Measurements from ENCODE around the gene TJP3. TPM values are rescaled to one million over a fixed set of nuclear protein-coding genes. Genes with fewer than 3 reads are reported as not detected.

TJP3 gene, protein sequence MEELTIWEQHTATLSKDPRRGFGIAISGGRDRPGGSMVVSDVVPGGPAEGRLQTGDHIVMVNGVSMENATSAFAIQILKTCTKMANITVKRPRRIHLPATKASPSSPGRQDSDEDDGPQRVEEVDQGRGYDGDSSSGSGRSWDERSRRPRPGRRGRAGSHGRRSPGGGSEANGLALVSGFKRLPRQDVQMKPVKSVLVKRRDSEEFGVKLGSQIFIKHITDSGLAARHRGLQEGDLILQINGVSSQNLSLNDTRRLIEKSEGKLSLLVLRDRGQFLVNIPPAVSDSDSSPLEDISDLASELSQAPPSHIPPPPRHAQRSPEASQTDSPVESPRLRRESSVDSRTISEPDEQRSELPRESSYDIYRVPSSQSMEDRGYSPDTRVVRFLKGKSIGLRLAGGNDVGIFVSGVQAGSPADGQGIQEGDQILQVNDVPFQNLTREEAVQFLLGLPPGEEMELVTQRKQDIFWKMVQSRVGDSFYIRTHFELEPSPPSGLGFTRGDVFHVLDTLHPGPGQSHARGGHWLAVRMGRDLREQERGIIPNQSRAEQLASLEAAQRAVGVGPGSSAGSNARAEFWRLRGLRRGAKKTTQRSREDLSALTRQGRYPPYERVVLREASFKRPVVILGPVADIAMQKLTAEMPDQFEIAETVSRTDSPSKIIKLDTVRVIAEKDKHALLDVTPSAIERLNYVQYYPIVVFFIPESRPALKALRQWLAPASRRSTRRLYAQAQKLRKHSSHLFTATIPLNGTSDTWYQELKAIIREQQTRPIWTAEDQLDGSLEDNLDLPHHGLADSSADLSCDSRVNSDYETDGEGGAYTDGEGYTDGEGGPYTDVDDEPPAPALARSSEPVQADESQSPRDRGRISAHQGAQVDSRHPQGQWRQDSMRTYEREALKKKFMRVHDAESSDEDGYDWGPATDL
- total RNA-seq, result 1.2 TPM

DNA sequence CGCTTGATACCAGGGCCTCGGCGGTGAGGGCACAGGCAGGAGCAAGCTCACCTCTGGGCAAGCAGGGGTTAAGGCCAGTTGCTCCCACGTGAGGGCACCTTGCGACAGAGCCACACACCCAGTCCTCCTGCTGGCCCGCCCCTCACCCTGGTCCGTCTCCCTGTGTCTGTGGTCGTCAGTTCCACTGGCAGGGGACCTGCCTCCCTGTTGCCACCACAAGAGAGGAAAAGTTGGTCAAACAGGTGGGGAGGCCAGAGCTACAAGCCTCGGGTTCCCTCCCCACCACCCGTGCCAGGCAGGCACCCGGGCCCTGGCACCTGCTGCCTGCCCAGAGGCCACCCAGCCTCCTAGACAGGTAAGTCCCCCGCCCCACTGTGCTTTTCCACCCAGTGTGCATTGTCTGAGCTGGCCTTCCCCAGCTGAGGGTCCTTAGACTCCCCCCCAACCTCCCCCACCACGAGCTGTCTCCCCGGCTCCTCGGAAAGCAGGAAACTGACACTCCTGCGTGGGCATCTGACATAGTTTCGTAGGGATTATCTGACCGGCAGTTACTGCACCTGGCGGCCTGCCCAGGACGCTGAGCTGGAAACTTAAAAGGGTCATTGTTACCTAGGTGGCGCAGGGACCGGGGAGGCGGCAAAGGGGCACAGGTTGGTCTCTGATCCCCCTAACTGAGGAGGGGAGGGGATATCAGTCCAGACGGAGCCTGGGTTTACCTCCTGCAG is at the start of gene TJP3:
TSS of gene TJP3 (plus strand) at position 178 of the 725 bp plus-strand sequence. CDS start 20,049 bp downstream, outside the sequence.

DNA sequence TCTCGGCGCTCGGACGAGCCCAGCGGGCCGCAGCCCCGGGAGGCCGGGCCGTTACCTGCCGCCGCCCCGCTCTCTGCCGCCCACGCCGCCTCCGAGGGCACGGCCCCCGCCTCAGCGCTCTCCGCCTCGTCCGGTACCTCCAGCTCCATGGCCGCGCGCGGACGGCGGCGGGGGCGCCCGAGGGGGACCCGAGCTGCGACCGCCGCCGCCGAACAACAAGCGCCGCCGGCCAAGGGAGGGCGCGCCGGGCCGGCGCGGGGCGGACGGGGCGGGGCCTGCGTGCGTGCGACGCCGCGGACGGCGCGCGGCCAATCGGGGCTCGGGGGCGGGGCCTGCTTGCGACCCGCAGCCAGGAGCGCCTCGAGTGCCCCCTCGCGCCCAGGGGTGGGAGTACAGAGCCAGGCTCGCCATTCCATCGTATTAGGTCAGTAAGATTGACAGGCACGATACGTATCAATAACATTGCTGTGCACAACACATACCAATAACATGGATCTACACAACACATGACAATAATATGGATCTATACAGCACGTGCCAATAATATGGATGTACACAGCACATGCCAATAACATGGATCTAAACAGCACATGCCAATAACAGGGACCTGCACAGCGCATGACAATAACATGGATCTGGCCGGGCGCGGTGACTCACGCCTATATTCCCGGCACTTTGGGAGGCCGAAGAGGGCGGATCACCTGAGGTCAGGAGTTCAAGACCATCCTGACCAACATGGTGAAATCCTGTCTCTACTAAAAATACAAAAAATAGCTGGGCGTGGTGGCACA is 7.7 kb upstream of the TJP3 start, which contains the start of gene PIP5K1C:
TSS of gene PIP5K1C (minus strand) at position 227 of the 791 bp plus-strand sequence. CDS start at position 149, 78 bp downstream.

DNA sequence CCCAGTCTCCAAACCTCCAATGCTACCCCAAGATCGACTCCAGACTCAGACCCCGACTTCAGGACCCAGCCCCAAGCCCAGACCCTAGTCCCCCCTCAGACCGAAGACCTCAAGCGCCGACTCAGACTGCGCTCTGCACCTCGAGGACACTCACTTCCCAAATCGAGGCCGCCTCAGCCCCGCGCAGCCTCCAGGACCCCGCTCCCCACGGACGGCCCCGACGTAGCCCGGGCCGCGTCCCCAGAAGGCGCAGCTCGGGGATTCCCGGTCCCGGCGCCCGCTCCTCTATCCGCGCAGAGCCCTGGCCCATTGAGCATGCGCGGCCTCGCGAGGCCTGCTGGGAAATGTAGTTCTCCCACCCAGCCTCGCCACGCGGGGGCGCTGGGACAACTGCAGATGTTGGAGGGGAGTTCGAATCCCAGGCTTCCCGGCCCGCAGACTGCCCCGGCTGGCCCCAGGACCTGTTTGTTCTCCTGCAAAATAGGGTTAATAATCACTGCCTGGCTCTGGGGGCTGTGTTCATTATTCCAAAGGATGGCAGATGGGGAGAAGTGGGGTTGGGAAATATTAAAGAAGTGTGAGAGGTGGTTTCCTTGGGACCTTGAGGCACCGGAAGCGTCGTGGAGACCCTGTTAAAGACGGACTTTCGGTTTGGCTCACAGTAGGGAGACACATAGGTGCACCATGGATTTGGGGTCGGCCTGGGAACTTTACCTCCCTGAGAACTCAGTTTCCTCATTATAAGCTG is 53.4 kb downstream of the TJP3 start, which contains the start of gene APBA3:
TSS of gene APBA3 (minus strand) at position 311 of the 748 bp plus-strand sequence. CDS start 1,428 bp downstream, outside the sequence.

DNA sequence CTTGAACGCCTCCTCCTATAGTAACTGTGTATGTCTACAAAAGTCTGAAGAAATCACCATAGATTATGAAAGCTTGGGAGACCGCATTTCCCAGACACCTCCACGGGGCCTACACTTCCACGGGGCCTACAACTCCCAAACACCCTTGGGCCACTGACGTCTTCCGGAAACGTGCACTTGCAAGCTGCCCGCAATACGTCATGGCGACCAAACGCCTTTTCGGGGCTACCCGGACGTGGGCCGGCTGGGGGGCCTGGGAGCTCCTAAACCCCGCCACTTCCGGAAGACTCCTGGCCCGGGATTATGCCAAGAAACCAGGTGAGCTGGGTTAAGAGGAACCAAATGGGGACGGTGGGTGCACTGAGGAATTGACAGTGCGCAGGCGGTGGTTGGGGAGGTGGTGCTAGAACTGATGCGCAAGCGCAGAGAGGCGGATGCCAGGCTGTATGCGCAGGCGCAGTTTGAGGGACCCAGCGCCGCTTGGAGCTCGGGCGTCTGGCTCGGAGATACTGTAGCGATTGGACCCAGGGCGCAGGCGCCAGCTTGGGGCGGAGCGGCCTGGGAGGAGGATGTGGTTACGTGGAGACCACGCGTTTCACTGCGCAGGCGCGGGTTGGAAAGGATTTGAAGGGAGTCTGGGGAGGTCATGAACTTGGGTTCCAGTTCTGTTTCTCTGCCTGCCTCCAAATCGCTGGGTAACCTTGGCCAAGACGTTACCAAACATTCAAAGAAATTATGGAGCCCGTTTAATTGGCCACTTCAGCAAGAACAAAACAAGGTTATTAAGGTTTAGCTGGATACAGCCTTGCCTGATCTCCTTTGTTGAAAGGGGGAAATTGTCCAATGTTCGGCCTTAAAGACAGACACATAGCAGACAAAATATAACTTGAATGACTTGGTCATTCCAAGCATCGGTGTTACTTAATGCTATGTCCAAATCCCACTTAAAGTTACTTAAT is 54.6 kb downstream of the TJP3 start, which contains the start of gene MRPL54:
TSS of gene MRPL54 (plus strand) at position 182 of the 959 bp plus-strand sequence. CDS start at position 201, 19 bp downstream.

DNA sequence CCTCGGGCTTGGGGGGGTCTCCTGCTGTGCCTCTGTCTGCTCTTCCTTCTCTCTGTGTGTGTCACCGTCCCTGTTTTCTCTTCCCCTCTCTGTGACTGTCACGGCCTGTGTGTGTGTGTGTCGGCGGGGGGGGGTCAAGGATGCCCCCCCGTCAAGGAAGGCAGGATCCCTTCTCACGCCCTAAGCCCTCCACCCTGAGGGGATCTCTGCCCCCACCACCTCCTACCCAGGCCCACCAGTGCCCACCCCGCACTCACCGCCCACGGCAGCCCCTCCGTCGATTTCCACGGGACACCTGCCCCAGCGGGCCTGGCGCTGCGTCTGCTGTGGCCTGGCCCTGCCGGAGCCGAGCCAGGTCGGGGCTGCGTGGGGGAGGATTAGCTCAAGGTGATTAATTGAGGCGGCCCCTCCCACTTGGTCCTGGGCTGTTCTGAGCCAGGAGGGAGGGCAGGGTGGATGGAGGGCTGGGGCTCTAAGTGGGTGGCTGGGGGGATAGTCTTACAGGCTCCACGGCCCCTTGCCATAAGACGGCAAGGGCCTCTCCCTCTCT is 63.8 kb downstream of the TJP3 start, which contains the start of gene RAX2:
TSS of gene RAX2 (minus strand) at position 323 of the 550 bp plus-strand sequence. CDS start 486 bp downstream, outside the sequence.

DNA sequence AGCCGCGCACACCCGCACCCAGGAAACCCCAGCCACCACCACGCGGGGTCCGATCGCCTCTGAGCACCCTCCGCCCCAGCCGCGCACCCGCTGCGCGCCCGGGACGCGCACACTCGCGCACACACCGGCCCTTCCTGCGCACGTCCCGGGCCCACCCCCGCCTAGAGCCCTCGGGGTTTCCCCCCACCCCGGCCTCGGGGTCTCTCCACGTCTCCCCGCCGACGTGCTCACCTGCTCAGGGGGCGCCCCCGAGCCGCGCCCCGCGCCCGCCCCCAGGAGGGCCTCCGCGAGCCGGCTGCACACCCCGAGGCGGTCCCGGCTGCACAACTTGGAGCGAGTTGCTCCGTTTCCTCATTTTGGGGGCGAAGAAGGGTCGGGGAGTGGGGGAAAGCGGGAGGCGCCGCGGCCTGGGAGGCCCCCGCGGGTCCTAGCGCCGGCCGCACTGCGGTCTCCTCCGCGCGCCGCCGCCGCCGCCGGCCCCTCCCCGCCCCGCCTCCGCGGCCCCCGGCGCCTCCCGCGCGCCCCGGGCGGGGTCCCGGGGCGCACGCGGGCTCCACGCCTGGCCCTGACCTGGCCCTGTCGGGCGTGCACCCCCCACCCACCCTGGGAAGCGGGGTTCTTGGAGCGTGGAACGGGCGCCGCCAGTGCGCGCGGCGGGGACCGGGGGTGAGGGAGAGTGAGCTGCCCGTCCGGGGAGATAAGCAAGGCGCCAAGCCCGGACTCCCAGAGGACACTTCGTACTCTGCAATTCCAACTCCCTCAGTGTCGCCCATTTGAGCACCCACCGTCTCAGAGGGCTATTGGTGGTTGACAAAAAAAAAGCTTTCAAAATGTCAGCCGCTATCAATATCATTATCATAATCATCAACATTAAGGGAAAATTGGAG is 78.0 kb downstream of the TJP3 start, which contains the start of gene MATK:
TSS of gene MATK (minus strand) at position 444 of the 887 bp plus-strand sequence. CDS start 1,246 bp downstream, outside the sequence.

Small RNA genes lying within 50 kb of the gene (small RNA-seq; reads per million reads assigned to genes)
- not detected for gene AC005777.1

Other genes starting within 250 kb of the TJP3 start
- 0.46 TPM for gene SMIM24, start 227.9 kb upstream of the TJP3 start, total RNA-seq
- gene SMIM44, start 224.9 kb upstream of the TJP3 start, total RNA-seq, result not detected
- 9.5 TPM for gene DOHH, start 207.7 kb upstream of the TJP3 start, total RNA-seq
- gene FZR1, start 202.1 kb upstream of the TJP3 start, total RNA-seq, result 46.4 TPM
- gene TEKTIP1, start 169.2 kb upstream of the TJP3 start, total RNA-seq, result not detected
- gene MFSD12, start 150.8 kb upstream of the TJP3 start, total RNA-seq, result 38.5 TPM
- gene HMG20B, start 135.4 kb upstream of the TJP3 start, total RNA-seq, result 20.8 TPM
- 0.23 TPM for gene GIPC3, start 122.9 kb upstream of the TJP3 start, total RNA-seq
- gene TBXA2R, start 101.5 kb upstream of the TJP3 start, total RNA-seq, result 1.4 TPM
- gene CACTIN, start 81.6 kb upstream of the TJP3 start, total RNA-seq, result 16.6 TPM
- gene PIP5K1C, start 7.9 kb upstream of the TJP3 start, total RNA-seq, result 27.9 TPM
- gene APBA3, start 53.3 kb downstream of the TJP3 start, total RNA-seq, result 11.3 TPM
- gene MRPL54, start 54.3 kb downstream of the TJP3 start, total RNA-seq, result 34.4 TPM
- not detected for gene RAX2, start 63.8 kb downstream of the TJP3 start, total RNA-seq
- 25.1 TPM for gene MATK, start 78.0 kb downstream of the TJP3 start, total RNA-seq
- 12.0 TPM for gene ZFR2, start 160.7 kb downstream of the TJP3 start, total RNA-seq
- 105 TPM for gene ATCAY, start 172.3 kb downstream of the TJP3 start, total RNA-seq
- gene NMRK2, start 224.7 kb downstream of the TJP3 start, total RNA-seq, result not detected